Right lobe of liver (tissue), 4 donors: ENCODE measurements around the gene SFXN1.

ENCODE experiments used
- POLR2A ChIP-seq: fragments of 450-650 bp; IDR thresholded peaks from one replicate; pipeline ENCODE4 v1.6.1; 2017; ENCODE audit warnings: antibody characterized with exemption, mild to moderate bottlenecking
- TF ChIP-seq, protein P1 (sequence below), 4 donors: fragments of 200-600 bp in 3 of 4; fragments of 450-650 bp in 1 of 4; IDR thresholded peaks; one replicate each; pipeline versions ENCODE4 v1.5.1 to v1.8.0; 2016 to 2022; ENCODE audit warnings: antibody characterized with exemption in 4 of 4, mild to moderate bottlenecking in 2 of 4
- donor health status: DM: no; HTN: no; CAD: no.
- donor health status: DM: no; HTN: no; CAD: no.
- donor health status: DM: no; HTN: yes; CAD: no.

DNA sequence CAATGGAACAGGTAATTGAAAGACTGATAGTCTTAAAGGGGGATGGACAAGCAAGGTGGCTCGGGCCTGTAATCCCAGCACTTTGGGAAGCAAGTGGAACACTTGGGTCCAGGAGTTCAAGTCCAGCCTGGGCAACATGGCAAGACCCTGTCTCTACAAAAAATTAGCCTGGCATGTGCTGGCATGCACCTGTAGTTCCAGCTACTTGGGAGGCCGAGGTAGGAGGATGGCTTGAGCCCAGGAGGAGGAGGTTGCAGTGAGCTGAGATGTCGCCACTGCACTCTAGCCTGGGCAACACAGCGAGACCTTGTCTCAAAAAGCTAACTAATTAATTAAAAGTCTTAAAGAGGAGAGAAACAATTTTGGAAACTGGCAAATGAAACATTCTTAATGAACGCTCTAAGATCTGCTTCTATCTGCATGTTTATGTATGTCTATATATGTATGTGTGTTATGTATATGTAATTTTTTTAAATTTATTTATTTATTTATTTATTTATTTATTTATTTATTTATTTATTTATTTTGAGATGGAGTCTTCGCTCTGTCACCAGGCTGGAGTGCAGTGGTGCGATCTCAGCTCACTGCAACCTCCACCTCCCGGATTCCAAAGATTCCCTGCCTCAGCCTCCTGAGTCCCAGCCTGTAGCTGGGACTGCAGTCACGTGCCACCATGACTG lies 80.6 kb downstream of the SFXN1 start:
- no peak for TF ChIP-seq POLR2A
- TF ChIP-seq, protein P1, sequence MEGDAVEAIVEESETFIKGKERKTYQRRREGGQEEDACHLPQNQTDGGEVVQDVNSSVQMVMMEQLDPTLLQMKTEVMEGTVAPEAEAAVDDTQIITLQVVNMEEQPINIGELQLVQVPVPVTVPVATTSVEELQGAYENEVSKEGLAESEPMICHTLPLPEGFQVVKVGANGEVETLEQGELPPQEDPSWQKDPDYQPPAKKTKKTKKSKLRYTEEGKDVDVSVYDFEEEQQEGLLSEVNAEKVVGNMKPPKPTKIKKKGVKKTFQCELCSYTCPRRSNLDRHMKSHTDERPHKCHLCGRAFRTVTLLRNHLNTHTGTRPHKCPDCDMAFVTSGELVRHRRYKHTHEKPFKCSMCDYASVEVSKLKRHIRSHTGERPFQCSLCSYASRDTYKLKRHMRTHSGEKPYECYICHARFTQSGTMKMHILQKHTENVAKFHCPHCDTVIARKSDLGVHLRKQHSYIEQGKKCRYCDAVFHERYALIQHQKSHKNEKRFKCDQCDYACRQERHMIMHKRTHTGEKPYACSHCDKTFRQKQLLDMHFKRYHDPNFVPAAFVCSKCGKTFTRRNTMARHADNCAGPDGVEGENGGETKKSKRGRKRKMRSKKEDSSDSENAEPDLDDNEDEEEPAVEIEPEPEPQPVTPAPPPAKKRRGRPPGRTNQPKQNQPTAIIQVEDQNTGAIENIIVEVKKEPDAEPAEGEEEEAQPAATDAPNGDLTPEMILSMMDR (IDR thresholded peaks at IDR 0.05), result no peak
